HG03095 (cell line): Measurements from ENCODE around the gene RGS17.
"Not testable (repeated sequence)": the region's sequence is repeated elsewhere in the genome, so short reads cannot be mapped to it uniquely, and the experiment has no call there.

Experiments
- ATAC-seq: cut with Tn5 transposase; IDR thresholded peaks from one replicate; pipeline ENCODE4 v1.9.1; 2021; ENCODE audit warnings: moderate library complexity; ENCODE audit not compliant: unreplicated experiment

RGS17 gene

DNA sequence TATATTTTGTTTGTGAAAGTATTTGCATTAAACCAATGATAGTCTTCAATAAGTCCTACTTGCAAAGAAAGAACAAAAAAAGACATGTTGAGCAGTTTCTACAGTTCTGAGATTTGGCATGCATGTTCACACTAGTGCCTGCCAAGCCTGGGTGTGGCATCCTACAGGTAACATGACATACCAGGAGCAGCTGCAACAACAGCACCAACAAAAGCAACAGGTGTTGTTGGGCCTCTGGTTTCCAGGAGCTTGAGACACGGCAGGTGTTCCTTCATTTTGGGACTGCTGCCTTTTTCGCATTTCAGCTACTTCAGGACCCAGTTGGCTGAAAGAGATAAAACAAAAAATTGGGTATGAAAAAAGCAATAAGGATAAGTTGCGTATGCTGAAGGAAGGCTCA, 87.4 kb downstream of the RGS17 start:
- ATAC-seq, result no peak

GRCh38 chr6:153038378-153039057, 92.6 kb downstream of the RGS17 start:
- no peak for ATAC-seq

DNA sequence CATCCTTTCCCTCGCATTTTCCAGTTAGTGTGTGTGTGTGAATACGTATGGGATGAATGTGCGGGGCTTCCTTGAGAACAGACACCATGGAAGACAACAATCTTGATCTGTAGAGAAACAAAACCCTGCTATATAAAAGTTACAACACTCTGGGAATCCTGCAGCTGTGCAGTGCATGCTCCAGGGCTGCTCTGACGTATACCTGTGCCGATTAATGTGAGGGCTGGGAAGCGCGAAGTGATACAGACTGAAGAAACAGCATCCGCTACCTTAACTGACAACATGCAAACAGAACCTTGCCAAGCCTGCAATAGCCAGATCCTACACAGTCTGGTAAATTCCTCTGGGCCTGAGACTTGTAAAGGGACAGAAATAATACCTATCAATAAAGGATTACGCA, 96.9 kb downstream of the RGS17 start:
- no peak for ATAC-seq

GRCh38 chr6:153032255-153032882, 98.7 kb downstream of the RGS17 start:
- no peak for ATAC-seq

DNA sequence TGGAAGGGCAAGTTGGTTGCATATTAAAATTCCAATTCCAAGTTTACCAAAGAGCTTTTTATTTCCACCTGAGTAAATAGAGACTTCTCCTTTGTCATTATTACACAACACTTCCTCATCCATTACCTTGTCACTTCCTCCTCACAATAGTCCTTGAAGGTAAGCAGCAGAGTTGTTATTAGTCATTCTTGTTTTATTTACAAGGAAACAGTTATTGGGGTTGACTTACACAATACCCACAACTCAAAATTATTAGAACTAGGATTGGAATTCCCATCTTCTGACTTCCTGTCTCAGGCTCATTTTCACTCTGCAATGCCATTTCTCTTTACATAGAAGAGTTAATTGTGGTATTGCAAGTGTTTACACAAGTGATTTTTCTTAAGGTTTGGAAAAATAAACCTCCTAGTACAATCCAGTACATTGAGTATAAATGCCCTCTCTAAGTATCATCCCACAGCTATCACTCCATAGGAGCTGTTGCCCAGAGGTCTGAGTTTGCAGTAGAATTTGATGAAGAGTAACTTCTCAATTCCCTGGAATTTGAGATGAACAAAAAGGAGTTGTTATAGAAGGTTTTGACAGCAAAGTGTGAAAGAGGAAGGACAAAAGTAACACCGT, 99.6 kb downstream of the RGS17 start:
- ATAC-seq, result no peak

DNA sequence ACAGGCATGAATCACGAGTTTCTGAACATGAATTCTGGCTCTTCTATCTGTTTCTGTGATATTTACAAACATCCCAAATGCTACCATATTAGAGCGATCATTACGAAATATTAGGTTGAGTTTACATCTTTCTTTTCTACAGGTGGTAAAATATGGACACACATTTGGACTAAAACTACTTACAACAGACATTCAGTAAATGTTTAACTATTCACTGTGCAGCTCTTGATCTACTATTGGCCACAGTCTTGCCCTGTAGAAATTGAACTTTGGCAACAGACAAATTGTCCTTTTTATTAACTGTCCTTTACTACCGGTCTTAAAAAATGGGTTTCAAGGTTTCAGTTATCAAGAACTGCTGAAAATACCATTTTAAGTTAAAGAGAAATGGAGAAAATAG, 102.1 kb downstream of the RGS17 start:
- no peak for ATAC-seq

- ATAC-seq, result no peak
Observed at GRCh38 chr6:153028286-153028685, 102.8 kb downstream of the RGS17 start.

- no peak for ATAC-seq
Observed at GRCh38 chr6:153027480-153027879, 103.6 kb downstream of the RGS17 start.

DNA sequence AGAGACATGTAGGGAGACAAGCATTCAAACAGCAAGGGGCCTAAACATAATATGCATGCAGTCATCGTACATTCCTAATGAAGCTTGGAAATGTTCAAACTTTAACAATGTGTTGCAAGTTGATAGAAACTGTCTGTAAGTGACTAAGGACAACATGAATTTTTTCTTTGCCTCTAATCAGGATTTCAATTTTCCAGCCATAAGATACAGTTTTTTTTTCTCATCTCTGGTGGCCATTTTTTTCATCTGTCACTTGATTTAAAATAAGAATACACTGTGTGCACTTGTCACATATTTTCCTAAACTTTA, 106.4 kb downstream of the RGS17 start:
- ATAC-seq, result no peak

- peak; percentile 99 for ATAC-seq
Observed at GRCh38 chr6:153023977-153024708, 106.9 kb downstream of the RGS17 start.

GRCh38 chr6:153018355-153018754, 112.7 kb downstream of the RGS17 start:
- no peak for ATAC-seq

DNA sequence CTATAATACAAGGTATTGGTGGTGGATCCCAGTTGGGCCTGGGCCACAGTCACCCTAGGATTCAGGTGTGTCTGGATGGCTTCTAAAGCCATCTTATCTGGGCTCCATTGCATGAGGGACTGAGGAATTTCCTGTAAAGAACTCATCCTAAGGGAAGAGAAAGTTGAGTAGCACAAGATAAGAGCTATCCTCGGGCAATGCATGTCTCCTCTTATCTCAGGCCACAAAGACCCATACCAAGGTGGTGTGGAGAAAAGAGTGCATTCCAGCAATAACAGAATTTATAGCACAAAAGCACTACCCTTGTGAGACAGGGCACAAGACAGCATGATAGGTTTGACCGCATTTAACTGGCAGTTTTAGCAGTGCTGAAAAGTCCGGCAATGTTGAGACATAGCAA, 114.2 kb downstream of the RGS17 start:
- no peak for ATAC-seq

DNA sequence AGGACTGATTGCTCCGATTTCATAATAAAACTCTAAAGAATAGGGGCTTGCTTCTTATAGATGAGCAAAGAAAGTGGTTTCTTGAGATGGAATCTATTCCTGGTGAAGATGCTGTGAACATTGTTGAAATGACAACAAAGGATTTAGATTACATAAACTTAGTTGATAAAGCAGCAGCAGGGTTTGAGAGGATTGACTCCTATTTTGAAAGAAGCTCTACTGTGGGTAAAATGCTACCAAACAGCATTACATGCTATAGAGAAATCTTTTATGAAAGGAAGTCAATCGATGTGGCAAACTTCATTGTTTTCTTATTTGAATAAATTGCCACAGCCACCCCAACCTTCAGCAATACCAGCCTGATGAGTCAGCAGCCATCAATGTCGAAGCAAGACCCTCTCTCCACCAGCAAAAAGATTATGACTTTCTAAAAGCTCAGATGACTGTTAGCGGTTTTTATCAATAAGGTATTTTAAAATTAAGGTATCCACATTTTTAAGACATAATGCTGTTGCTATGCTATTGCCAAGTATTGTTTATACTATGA, 115.9 kb downstream of the RGS17 start:
- no peak for ATAC-seq

- no peak for ATAC-seq
Observed at GRCh38 chr6:153013438-153013837, 117.6 kb downstream of the RGS17 start.

- ATAC-seq, result no peak
Observed at GRCh38 chr6:153012856-153013255, 118.2 kb downstream of the RGS17 start.

DNA sequence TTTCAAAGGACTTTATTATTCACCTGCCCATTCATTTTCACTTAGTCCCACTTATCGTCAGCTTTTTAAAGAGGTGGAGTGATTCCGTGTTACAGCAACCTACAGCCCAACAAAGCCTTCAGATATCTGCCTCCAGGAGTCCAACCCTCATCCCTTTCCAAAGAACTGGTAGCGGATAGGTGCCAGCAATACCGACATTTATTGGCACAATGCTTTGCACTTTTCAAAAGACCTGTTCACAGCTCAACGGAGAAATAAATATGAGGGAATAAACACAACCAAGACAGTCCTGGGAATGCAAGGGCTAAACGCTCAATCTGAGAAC, 127.8 kb downstream of the RGS17 start:
- peak; percentile 1 for ATAC-seq

DNA sequence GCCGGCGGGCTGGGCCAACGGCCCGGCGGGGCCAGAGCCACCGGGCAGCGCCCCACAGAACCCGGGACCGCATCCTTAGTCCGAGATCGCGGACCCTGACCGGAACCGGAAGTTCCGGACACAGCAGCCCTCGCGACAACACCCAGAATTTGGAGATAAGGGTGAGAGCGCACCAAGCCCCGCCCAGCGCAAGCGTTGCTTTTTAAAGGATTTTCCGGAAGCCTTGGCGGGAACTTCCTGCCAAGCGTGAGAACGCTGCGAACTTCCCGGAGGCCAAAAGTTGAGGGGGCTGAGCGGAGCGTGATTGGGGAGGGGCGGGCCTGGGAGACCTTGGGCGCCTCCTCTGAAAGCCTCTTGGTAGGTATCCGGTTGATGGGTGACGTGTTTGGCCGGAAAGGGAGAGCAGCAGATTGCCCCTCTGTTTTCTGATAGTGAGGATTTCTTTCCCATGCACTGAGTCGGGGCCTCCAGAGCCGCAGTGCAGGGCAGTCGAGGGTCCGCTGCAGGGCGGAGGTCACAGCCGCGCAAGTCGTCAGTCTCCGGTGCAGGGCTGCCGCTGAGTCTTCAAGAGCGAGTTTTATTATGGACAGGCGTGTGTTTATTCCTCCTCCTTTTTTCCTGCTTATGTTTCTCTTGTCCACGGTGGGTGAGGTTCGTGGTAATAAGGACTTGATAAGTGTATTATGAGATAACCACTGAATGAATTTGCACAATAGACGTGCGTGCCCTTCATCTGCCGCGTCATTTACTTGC, 128.3 kb downstream of the RGS17 start, which contains the start of gene MTRF1L:
Gene MTRF1L, minus strand, starts transcription at position 97 of the 753 bp plus-strand sequence. Its CDS starts 24 bp downstream, at position 73.
- ATAC-seq, result peak; percentile 94

DNA sequence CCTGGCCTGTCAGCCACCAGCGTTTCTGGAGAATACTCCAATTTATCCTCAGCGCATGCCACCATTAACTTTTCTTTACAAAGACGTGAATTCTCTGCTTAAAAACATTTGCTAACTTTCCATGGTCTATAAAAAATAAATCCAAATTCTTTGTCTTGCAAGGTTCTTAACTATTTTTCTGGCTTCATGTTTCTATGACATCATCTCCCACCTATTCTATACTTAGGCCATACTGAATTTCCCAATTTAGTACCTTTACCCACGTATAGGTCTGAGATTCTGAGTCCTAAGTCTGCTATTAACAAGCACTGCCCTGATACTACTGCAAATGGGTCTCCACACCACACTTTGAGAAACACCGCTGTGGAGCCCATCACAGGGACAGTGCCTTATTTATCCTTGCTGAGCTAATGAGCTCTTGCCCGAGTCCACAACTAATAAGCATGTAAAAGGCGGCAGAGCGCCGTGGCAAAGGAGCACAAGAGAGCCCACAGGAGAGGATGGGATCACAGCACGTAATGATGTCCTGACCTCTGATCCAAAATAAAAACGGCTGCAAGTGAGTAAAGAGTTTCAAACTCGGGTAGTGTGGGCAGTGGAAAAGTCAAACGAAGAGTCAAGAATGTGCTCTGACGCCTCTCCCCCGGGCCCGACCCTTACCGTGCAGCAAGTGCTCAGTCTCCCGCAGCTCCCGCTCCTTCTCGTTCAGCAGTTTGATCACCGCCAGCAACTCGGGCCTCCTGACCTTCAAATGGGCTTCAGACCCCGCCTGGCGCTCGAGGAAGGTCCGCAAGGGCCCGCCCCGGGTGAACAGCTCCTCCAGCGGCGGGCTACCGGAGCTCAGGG, 129.1 kb downstream of the RGS17 start:
- ATAC-seq, result peak; percentile 23

- ATAC-seq, result not testable (repeated sequence)
Observed at GRCh38 chr6:153000790-153001189, 130.3 kb downstream of the RGS17 start.

DNA sequence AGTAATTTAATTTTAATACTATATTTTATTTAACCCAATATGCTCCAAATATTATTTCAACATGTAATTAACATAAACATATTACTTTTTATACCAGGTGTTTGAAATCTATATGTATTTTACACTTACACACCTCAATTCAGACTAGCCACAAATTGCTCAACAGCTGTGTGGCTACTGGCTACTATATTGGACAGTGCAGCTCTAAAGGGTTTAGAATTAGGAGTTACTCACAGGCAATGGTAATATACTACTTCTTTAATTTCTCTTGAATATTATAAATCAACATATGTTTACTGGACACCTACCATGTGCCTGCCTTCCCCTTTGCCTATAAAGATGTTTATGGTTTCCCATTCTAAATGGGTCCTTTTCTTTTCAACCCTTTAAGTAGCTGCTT, 130.8 kb downstream of the RGS17 start:
- no peak for ATAC-seq
